ENCODE data around the gene ZNF525. TPM values are rescaled to one million over a fixed set of nuclear protein-coding genes. Genes with fewer than 3 reads are reported as not detected.
"Not testable (repeated sequence)": the region's sequence is repeated elsewhere in the genome, so short reads cannot be mapped to it uniquely, and the experiment has no call there.

ZNF525 gene
- total RNA-seq, 2 experiments from 2014 or later = 22.4 to 25.7 TPM

DNA sequence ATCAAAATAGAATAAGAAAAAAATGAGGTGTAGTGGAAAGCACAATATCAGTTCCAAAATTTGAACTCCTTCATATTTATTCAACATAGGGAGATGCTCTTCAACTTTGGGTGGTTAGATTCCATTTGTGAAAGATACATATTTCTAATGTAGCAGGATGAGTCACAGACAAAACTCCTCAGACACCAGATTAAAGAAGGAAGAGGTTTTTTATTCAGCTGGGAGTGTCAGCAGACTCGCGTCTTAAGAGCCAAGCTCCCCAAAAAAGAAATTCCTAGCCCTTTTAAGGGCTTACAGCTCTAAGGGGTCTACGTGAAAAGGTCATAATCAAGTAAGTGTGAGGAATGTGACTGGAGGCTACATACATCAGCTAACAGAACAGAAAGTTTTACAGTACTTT is 22.7 kb downstream of the ZNF525 start:
- no peak for DNase-seq
- Mint-ChIP-seq H3K4me3 (no peak overlapping the region), H3K4me1 (no peaks in the 10 kb centered on the region), H3K27me3 (no peaks in the 10 kb centered on the region), H3K36me3 (peaks cover 64% of the 10 kb centered on the region), H3K9me3 (peaks cover 55% of the 10 kb centered on the region), H3K27ac (no peak overlapping the region)

DNA sequence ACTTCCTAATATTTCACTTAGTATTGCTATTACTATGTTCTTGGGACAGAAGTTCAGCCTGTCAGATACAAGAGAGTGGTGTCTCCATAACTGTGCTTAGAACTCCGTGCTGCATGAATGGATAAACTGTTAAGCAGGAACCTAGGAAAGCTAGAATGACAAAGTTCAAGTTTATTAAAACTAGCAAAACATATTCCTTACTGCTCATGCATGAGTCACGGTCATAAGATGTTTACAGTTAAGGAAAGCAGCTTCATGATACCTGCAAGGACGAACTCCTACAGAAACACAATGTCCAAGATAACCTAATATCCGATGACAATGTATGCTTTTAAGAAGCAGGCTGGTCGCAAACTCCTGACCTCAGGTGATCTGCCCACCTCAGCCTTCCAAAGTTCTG is 23.4 kb downstream of the ZNF525 start:
- Mint-ChIP-seq H3K4me3 (no peak overlapping the region), H3K4me1 (no peaks in the 10 kb centered on the region), H3K27ac (no peak overlapping the region), H3K36me3 (peaks cover 62% of the 10 kb centered on the region), H3K27me3 (no peaks in the 10 kb centered on the region), H3K9me3 (peaks cover 52% of the 10 kb centered on the region)
- DNase-seq = no peak

DNA sequence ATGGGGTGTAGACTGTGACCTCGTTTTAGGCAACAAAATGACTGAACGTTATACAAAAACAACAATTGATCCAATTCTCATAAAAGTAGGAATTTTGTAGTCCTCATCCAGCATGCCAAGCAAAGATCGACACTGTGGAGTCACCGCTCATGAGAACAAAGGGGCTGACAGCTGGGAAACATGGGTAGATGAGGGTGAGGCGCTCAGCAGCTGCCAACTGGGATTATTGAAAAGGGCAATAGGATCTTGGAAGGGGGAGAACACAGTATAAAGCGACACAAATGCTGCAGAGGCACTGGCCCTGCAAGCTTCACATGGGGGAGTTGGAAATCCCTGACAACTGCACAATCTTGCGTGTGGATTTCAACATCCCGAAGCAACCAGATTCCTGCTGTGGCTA is 24.1 kb downstream of the ZNF525 start:
- Mint-ChIP-seq H3K9me3 (peaks cover 48% of the 10 kb centered on the region), H3K36me3 (peaks cover 58% of the 10 kb centered on the region), H3K27ac (no peak overlapping the region), H3K4me3 (no peak overlapping the region), H3K27me3 (no peaks in the 10 kb centered on the region), H3K4me1 (peaks cover 1% of the 10 kb centered on the region)
- DNase-seq = no peak

DNA sequence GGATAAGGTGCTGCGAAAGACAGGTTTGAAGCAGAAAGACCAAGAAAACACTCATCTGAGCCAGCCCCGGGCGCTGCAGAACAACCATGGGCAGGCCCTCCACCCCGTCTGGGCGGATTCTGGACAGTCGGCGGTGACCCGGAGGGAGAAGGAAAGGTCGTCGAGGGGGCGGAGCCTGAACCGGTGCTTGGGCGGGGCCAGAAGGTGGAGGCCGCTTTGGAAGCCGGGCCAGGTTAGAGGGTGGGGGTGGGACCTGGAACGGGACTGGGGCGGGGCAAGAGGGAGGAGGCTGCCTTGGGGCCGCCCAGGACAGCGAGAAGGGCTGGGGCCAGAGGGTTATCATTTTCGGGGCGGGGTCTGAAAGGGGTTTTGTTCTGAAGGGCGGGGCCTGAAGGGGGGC is 24.5 kb downstream of the ZNF525 start:
- H3K36me3 Mint-ChIP-seq = peaks cover 57% of the 10 kb centered on the region
- H3K4me3 Mint-ChIP-seq = no peak overlapping the region
- H3K4me1 Mint-ChIP-seq = peaks cover 4% of the 10 kb centered on the region
- peaks cover 45% of the 10 kb centered on the region for H3K9me3 Mint-ChIP-seq
- H3K27ac Mint-ChIP-seq = no peak overlapping the region
- H3K27me3 Mint-ChIP-seq = no peaks in the 10 kb centered on the region
- DNase-seq = no peak

DNA sequence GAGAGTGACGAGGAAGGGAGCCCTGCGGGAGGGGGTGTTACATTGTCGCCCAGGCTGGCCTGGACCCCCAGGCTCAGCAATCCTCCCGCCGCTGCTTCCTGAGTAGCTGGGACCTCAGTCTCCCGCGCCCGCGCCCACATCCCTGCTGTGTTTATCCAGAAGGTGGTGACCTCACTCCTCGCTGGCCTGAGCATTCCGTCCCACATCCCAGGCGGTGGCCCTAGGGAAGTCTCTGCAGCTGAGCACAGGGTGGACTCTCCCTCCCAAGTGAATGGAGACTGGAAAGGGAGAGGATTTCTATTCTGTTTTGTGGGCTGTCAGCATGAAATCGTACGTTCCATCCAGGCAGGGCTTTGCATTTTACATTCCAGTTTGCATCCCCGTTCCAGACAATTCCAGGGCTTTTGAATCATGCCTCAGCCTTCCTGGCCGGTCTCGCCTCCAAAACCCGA is 29.0 kb downstream of the ZNF525 start:
- Mint-ChIP-seq H3K4me3 (peak overlapping the region; percentile 99), H3K36me3 (peaks cover 48% of the 10 kb centered on the region), H3K4me1 (peaks cover 19% of the 10 kb centered on the region), H3K27ac (peak overlapping the region; percentile 92), H3K9me3 (peaks cover 20% of the 10 kb centered on the region), H3K27me3 (no peaks in the 10 kb centered on the region)
- no peak for DNase-seq

DNA sequence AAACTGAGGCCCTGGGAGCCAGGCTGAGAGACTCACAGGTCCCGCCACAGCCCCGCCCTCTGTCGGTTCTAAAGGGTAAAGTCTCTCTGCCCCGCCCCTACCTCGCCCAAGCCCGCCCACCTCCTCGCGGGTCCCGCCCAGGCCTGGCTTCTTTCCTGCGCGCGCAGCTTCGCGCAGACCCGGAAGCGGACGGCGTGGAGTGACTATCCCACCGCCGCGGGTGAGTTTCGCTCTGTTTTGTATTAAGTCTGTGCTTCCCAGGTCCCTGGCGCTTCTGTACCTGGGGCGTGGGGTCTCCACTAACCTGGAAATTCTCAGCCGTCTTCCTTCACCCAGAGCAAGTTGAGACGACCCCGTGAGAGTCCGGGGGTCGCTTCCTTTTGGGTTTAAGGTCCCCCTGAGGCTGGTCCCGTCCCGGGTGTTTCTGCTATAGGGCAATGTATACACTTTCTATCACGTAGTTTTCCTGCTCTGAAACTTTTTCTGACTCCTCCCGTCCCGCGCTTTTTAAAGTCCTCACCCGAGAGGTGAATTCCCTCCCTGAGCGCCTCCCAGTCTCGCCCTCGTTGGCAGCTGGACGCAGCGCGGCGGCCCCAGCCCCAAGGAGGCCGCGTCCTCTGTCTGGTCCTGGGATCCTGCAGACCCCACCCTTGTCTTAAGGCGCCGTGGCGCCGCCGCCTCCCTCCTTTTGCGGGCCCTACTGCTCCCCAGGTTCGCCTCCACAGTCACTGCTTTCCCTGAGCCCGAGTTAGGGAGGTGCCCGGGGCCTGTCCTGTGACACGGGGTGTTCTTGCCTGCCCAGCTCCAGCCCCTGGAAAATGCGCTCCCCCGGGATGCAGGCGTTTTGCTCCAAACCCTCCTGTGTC is 29.7 kb downstream of the ZNF525 start, which contains the start of gene ZNF765:
ZNF765 (plus strand) TSS at position 176 of the 866 bp plus-strand sequence. CDS start 2,867 bp downstream, outside the sequence.
- Mint-ChIP-seq H3K27me3 (no peaks in the 10 kb centered on the region), H3K4me1 (peaks cover 19% of the 10 kb centered on the region), H3K27ac (peak within 1 kb of the TSS; percentile 92), H3K4me3 (peak within 1 kb of the TSS; percentile 99), H3K36me3 (peaks cover 48% of the 10 kb centered on the region), H3K9me3 (peaks cover 19% of the 10 kb centered on the region)
- DNase-seq = peak; percentile 93

DNA sequence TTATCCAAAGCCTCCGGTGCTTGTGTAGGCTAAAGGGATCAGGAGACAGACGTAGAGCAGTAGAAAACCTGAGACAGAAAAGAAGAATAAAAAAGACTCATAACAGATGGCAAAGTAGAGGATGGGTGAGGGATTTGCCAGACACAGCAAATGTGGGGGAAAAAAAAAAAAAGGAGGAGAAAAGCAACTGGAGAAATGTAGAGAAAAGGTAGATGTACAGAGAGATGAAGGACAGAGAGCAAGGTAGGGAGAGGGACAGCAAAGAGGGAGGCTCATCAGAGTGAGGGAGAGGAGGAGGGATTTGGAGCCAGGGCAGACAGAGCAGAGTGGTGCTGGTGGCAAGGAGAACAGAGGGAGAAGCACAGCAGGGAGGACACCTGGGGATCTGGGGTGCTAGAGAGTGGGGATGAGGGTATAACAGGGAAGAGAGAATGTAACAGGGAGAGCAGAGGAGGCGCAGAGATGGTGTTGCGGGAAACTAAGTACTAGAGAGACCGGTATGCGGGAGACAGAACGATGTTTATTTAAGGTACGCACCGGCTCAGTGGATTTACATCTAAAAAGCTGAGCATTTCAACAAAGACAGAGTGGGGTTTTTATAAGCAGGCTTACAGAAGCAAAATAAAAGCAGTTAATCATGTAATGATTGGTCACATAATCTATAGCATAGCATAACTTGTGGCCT is 30.5 kb downstream of the ZNF525 start:
- Mint-ChIP-seq H3K4me1 (peaks cover 19% of the 10 kb centered on the region), H3K36me3 (peaks cover 52% of the 10 kb centered on the region), H3K4me3 (peak overlapping the region; percentile 99), H3K9me3 (peaks cover 16% of the 10 kb centered on the region), H3K27ac (peak overlapping the region; percentile 92)
- not testable (repeated sequence) for H3K27me3 Mint-ChIP-seq, DNase-seq

DNA sequence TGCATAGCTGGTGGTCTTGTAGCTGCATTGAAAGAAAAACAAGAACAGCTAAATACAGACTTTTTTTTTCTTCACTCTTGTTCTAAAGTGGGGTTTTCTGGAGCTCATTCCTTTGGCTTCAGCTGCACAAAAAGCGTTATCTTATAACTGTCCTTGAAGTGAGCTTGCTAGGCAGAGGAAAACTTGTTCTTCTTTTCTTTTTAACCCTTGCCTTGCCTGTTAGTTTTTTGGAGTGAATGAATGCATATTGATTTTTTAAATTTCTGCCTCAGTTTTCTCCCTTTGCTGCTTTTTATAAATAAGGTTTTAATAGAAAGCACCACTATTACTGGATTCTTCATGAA is 31.0 kb downstream of the ZNF525 start:
- peak overlapping the region; percentile 99 for H3K4me3 Mint-ChIP-seq
- peaks cover 55% of the 10 kb centered on the region for H3K36me3 Mint-ChIP-seq
- H3K4me1 Mint-ChIP-seq = peaks cover 19% of the 10 kb centered on the region
- H3K27ac Mint-ChIP-seq = no peak overlapping the region
- DNase-seq = no peak
- H3K27me3 Mint-ChIP-seq = no peaks in the 10 kb centered on the region
- H3K9me3 Mint-ChIP-seq = peaks cover 17% of the 10 kb centered on the region

DNA sequence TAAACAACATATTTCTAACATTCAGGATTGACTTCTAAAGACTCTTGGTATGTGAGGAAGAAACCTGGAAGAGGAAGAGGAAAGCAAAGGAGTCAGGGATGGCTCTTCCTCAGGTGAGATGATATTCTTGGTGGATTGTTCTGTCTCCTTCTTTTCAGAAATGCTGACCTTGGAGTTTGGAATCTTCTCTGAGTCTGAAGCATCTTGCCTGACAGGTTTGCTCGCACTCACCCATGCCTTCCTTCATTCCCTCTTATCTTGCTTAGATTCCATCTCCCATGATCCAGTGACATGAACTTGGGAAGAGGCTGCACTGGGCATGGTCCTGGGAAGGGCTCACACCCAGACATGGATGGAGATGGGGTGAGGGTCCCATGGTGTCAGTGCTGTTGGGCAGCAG is 32.4 kb downstream of the ZNF525 start:
- not testable (repeated sequence) for H3K4me3 Mint-ChIP-seq
- H3K36me3 Mint-ChIP-seq = peaks cover 62% of the 10 kb centered on the region

DNA sequence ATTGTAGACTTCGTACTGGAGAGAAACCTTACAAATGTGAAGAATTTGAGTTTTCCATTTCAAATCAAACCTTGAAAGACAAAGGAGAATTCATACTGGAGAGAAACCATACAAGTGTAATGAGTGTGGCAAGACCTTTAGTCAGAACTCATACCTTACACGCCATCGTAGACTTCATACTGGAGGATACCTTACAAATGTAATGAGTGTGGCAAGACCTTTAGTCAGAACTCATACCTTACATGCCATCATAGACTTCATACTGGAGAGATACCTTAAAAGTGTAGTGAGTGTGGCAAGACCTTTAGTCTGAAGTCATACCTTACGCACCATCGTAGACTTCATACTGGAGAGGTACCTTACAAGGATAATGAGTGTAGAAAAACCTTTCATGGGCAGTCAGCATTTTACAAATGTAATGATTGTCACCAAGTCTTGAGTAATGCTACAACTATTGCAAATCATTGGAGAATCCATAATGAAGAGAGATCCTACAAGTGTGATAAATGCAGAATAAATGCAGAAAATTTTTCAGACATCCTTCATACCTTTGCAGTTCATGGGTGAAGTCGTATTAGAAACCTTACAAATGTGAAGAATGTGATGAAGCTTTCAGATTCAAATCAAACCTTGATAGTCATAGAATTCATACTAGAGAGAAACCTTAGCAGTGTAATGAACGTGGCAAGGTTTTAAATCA is 44.1 kb downstream of the ZNF525 start:
- Mint-ChIP-seq H3K36me3 (peaks cover 90% of the 10 kb centered on the region), H3K27ac (no peak overlapping the region)

More for the DNA sequence above, 32.4 kb downstream of the ZNF525 start:
- not testable (repeated sequence) for DNase-seq, H3K27ac Mint-ChIP-seq, H3K27me3 Mint-ChIP-seq
- Mint-ChIP-seq H3K9me3 (peaks cover 22% of the 10 kb centered on the region), H3K4me1 (peaks cover 19% of the 10 kb centered on the region)

DNA sequence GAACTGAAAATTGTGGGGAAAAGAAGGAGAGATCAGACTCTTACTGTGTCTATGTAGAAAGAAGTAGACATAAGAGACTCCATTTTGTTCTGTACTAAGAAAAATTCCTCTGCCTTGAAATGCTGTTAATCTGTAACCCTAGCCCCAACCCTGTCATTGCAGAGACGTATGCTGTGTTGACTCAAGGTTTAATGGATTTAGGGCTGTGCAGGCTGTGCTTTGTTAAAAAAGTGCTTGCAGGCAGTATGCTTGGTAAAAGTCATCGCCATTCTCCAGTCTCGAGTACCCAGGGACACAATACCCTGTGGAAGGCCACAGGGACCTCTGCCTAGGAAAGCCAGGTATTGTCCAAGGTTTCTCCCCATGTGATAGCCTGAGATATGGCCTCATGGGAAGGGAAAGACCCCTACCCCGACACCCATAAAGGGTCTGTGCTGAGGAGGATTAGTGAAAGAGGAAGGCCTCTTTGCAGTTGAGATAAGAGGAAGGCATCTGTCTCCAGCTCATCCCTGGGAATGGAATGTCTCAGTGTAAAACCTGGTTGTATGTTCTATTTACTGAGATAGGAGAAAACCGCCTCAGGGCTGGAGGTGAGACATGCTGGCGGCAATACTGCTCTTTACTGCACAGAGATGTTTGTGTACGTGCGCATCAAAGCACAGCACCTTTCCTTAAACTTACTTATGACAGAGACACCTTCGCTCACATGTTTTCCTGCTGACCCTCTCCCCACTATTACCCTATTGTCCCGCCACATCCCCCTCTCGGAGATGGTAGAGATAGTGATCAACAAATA is 55.2 kb downstream of the ZNF525 start:
- peaks cover 17% of the 10 kb centered on the region for H3K9me3 Mint-ChIP-seq

More for the DNA sequence above, 44.1 kb downstream of the ZNF525 start:
- no peak for DNase-seq
- peaks cover 65% of the 10 kb centered on the region for H3K9me3 Mint-ChIP-seq
- no peaks in the 10 kb centered on the region for H3K27me3 Mint-ChIP-seq
- H3K4me1 Mint-ChIP-seq = no peaks in the 10 kb centered on the region
- no peak overlapping the region for H3K4me3 Mint-ChIP-seq

DNA sequence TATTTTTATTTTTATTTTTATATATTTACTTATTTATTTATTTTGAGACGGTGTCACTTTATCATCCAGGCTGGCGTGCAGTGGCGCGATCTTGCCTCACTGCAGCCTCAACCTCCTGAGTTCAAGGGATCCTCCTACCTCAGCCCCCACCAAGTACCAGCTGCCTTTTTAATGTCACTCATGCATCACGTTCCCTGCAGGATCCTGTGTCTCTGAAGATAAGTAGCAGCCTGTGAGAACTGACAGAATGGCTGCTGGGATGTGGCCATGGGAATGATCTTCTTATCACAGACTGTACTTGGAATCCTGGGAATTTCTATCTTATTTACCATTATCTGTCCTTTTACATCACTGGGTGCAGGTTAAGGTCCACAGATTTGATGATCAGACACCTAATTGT is 57.0 kb downstream of the ZNF525 start:
- Mint-ChIP-seq H3K27me3 (peaks cover 7% of the 10 kb centered on the region), H3K27ac (no peak overlapping the region), H3K4me1 (no peaks in the 10 kb centered on the region), H3K9me3 (peaks cover 8% of the 10 kb centered on the region), H3K4me3 (no peak overlapping the region), H3K36me3 (peaks cover 4% of the 10 kb centered on the region)
- DNase-seq = no peak

More for the DNA sequence above, 55.2 kb downstream of the ZNF525 start:
- H3K36me3 Mint-ChIP-seq = peaks cover 14% of the 10 kb centered on the region
- H3K27me3 Mint-ChIP-seq, H3K27ac Mint-ChIP-seq, H3K4me3 Mint-ChIP-seq, H3K4me1 Mint-ChIP-seq, DNase-seq: not testable (repeated sequence)

DNA sequence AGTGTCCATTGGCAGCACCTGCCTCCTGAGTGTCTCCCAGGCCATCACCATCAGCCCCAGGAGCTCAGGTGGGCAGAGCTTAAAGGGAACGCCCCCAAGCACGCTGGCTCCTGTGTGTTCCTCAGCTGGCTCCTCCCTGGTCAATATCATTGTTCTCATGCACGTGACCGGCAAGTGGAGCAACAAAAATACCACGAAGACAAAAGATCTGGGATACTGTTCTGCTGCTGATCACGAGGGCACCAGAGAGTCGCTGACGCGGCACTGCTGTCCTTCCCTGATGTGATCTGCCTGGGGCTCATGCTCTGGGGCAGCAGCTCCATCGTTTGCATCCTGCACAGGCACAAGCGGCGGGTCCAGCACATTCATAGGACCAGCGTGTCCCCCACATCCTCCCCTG is 57.6 kb downstream of the ZNF525 start:
- not testable (repeated sequence) for H3K36me3 Mint-ChIP-seq, H3K4me1 Mint-ChIP-seq, DNase-seq, H3K27me3 Mint-ChIP-seq, H3K27ac Mint-ChIP-seq, H3K4me3 Mint-ChIP-seq, H3K9me3 Mint-ChIP-seq

DNA sequence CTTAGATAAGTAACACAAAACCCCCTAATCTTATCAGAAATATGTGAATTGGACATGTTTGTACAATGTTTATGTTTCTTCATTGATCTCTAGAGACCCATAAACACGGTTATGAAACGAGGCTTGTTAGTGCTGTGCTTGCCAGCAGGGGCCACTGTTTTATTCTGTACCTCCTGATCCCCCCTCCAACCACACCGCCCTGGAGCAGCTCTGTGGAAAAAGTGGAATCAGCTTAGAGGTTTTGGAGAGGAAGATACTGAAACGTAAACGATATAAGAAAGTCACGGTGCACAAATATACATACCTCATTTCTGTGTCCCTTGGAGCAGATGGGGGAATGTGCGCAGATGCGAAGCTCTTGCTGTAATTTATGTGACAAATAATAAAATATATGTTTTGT is 58.2 kb downstream of the ZNF525 start:
- H3K27me3 Mint-ChIP-seq, H3K4me3 Mint-ChIP-seq, H3K27ac Mint-ChIP-seq, DNase-seq, H3K9me3 Mint-ChIP-seq, H3K4me1 Mint-ChIP-seq, H3K36me3 Mint-ChIP-seq: not testable (repeated sequence)
